HG03439 (cell line): ENCODE measurements around the gene C16orf92.
"Not testable (repeated sequence)": the region's sequence is repeated elsewhere in the genome, so short reads cannot be mapped to it uniquely, and the experiment has no call there.

Experiments used
- ATAC-seq: cut with Tn5 transposase; IDR thresholded peaks from one replicate; pipeline ENCODE4 v1.9.1; 2021; ENCODE audit warnings: mild to moderate bottlenecking, moderate library complexity; ENCODE audit not compliant: unreplicated experiment

The C16orf92 gene

GRCh38 chr16:30003670-30004423, 19.2 kb upstream of the C16orf92 start:
- no peak for ATAC-seq

- no peak for ATAC-seq
Observed at GRCh38 chr16:30004424-30004776, 18.6 kb upstream of the C16orf92 start.

- ATAC-seq = no peak
Observed at GRCh38 chr16:30004811-30005242, 18.2 kb upstream of the C16orf92 start.

GRCh38 chr16:30005341-30006094, 17.5 kb upstream of the C16orf92 start:
- no peak for ATAC-seq

GRCh38 chr16:30006095-30006473, 16.9 kb upstream of the C16orf92 start:
- ATAC-seq = no peak

GRCh38 chr16:30006659-30007377, 16.2 kb upstream of the C16orf92 start:
- ATAC-seq = no peak

- ATAC-seq = no peak
Observed at GRCh38 chr16:30007378-30007895, 15.6 kb upstream of the C16orf92 start.

- no peak for ATAC-seq
Observed at GRCh38 chr16:30009085-30009862, 13.7 kb upstream of the C16orf92 start.

- no peak for ATAC-seq
Observed at GRCh38 chr16:30009990-30010843, 12.8 kb upstream of the C16orf92 start.

- ATAC-seq = no peak
Observed at GRCh38 chr16:30010844-30011713, 11.9 kb upstream of the C16orf92 start, which contains the start of gene DOC2A. DOC2A (minus strand) TSS chr16:30011027; CDS start chr16:30010222, 805 bp downstream.

- ATAC-seq = no peak
Observed at GRCh38 chr16:30011714-30012504, 11.1 kb upstream of the C16orf92 start.

GRCh38 chr16:30012598-30012997, 10.4 kb upstream of the C16orf92 start:
- ATAC-seq = not testable (repeated sequence)

GRCh38 chr16:30015450-30015849, 7.5 kb upstream of the C16orf92 start:
- ATAC-seq = not testable (repeated sequence)

GRCh38 chr16:30016555-30017276, 6.3 kb upstream of the C16orf92 start:
- ATAC-seq = no peak

GRCh38 chr16:30017277-30017656, 5.7 kb upstream of the C16orf92 start:
- no peak for ATAC-seq

- not testable (repeated sequence) for ATAC-seq
Observed at GRCh38 chr16:30017937-30018336, 5.1 kb upstream of the C16orf92 start.

GRCh38 chr16:30018731-30019158, 4.3 kb upstream of the C16orf92 start:
- no peak for ATAC-seq
